Measurements from ENCODE around the gene DOC2B.

Gene DOC2B

GRCh38 chr17:156094-156621 lies 25.3 kb downstream of the DOC2B start:
- no peaks in the 10 kb centered on the region for H3K9me3 ChIP-seq (ENCODE audit: low read length)
- no peak overlapping the region for H3K9ac ChIP-seq (ENCODE audit: low read length)
- H4K20me1 ChIP-seq (ENCODE audit: insufficient read depth, low read length), result no peaks in the 10 kb centered on the region
- no peaks in the 10 kb centered on the region for H3F3A ChIP-seq (ENCODE audit: insufficient read depth, low read length)
- no peaks in the 10 kb centered on the region; the same call in 1 of the 2 replicates for H3K27me3 ChIP-seq (ENCODE audit: insufficient read depth, low read length)
- H3K36me3 ChIP-seq (ENCODE audit: insufficient read depth, low read length), result no peaks in the 10 kb centered on the region
- no peak overlapping the region for H3K4me2 ChIP-seq (ENCODE audit: low read length)
- no peak overlapping the region for H3K27ac ChIP-seq (ENCODE audit: low read depth, low read length, poor library complexity, severe bottlenecking)
- no peaks in the 10 kb centered on the region for H3K79me2 ChIP-seq (ENCODE audit: insufficient read depth, low read length)
- no peak overlapping the region for H2AFZ ChIP-seq (ENCODE audit: low read length)
- no peaks in the 10 kb centered on the region for H3K9me2 ChIP-seq (ENCODE audit: low read depth, low read length)
- H3K4me3 ChIP-seq (ENCODE audit: low read depth, low read length, poor library complexity, severe bottlenecking), result no peak overlapping the region
- TF ChIP-seq CTCF (IDR thresholded peaks at IDR 0.05; ENCODE audit: low read length) (no peak), EZH2 (IDR thresholded peaks at IDR 0.05; ENCODE audit: borderline replicate concordance, low read length) (no peak)
- no peaks in the 10 kb centered on the region for H3K4me1 ChIP-seq (ENCODE audit: insufficient read depth, low read length, severe bottlenecking)

- Histone ChIP-seq H3K27ac (ENCODE audit: low read depth, low read length, poor library complexity, severe bottlenecking) (no peak overlapping the region), H3K79me2 (ENCODE audit: insufficient read depth, low read length) (no peaks in the 10 kb centered on the region), H2AFZ (ENCODE audit: low read length) (no peak overlapping the region), H3K36me3 (ENCODE audit: insufficient read depth, low read length) (no peaks in the 10 kb centered on the region), H3F3A (ENCODE audit: insufficient read depth, low read length) (no peaks in the 10 kb centered on the region), H3K9me2 (ENCODE audit: low read depth, low read length) (no peaks in the 10 kb centered on the region), H3K27me3 (ENCODE audit: insufficient read depth, low read length) (no peaks in the 10 kb centered on the region; the same call in 1 of the 2 replicates), H3K4me1 (ENCODE audit: insufficient read depth, low read length, severe bottlenecking) (no peaks in the 10 kb centered on the region), H3K9me3 (ENCODE audit: low read length) (no peaks in the 10 kb centered on the region), H3K9ac (ENCODE audit: low read length) (no peak overlapping the region), H3K4me3 (ENCODE audit: low read depth, low read length, poor library complexity, severe bottlenecking) (no peak overlapping the region), H4K20me1 (ENCODE audit: insufficient read depth, low read length) (no peaks in the 10 kb centered on the region), H3K4me2 (ENCODE audit: low read length) (no peak overlapping the region)
- no peak for TF ChIP-seq CTCF (IDR thresholded peaks at IDR 0.05; ENCODE audit: low read length)
- TF ChIP-seq EZH2 (IDR thresholded peaks at IDR 0.05; ENCODE audit: borderline replicate concordance, low read length), result no peak
Measured at GRCh38 chr17:155576-155975, 25.9 kb downstream of the DOC2B start.

- H3K9ac ChIP-seq (ENCODE audit: low read length), result no peak overlapping the region
- H3K9me2 ChIP-seq (ENCODE audit: low read depth, low read length), result no peaks in the 10 kb centered on the region
Measured at GRCh38 chr17:153851-154250, 27.6 kb downstream of the DOC2B start.

More at GRCh38 chr17:153851-154250, 27.6 kb downstream of the DOC2B start:
- TF ChIP-seq EZH2 (IDR thresholded peaks at IDR 0.05; ENCODE audit: borderline replicate concordance, low read length) (no peak), CTCF (IDR thresholded peaks at IDR 0.05; ENCODE audit: low read length) (no peak)
- no peak overlapping the region for H3K4me3 ChIP-seq (ENCODE audit: low read depth, low read length, poor library complexity, severe bottlenecking)
- H3K36me3 ChIP-seq (ENCODE audit: insufficient read depth, low read length), result no peaks in the 10 kb centered on the region
- H2AFZ ChIP-seq (ENCODE audit: low read length), result no peak overlapping the region
- H4K20me1 ChIP-seq (ENCODE audit: insufficient read depth, low read length), result no peaks in the 10 kb centered on the region
- no peak overlapping the region for H3K27ac ChIP-seq (ENCODE audit: low read depth, low read length, poor library complexity, severe bottlenecking)
- H3K9me3 ChIP-seq (ENCODE audit: low read length), result no peaks in the 10 kb centered on the region
- H3K4me2 ChIP-seq (ENCODE audit: low read length), result no peak overlapping the region
- no peaks in the 10 kb centered on the region for H3K4me1 ChIP-seq (ENCODE audit: insufficient read depth, low read length, severe bottlenecking)
- no peaks in the 10 kb centered on the region for H3K79me2 ChIP-seq (ENCODE audit: insufficient read depth, low read length)
- no peaks in the 10 kb centered on the region for H3F3A ChIP-seq (ENCODE audit: insufficient read depth, low read length)
- no peaks in the 10 kb centered on the region; the same call in 1 of the 2 replicates for H3K27me3 ChIP-seq (ENCODE audit: insufficient read depth, low read length)

Data from OCI-LY1 (cell line).